GM18951 (cell line): ENCODE results near the gene CLDN9.

Experiments used
- POLR2A ChIP-seq: IDR thresholded peaks from 4 replicates; pipeline ENCODE4 v1.6.1; 2011; ENCODE audit warnings: mild to moderate bottlenecking; ENCODE audit not compliant: insufficient read length, insufficient read depth; ENCODE audit errors: extremely low read depth
- in situ Hi-C: fragments of 300-500 bp; cut with MboI; formaldehyde crosslinking; loops from one replicate; pipeline ENCODE4 v1.12.0; 2022; ENCODE audit warnings: low sequenced_read_pairs, mixed read lengths, inconsistent platforms; ENCODE audit not compliant: unreplicated experiment

Gene CLDN9

GRCh38 chr16:3022208-3022683 is 9.5 kb downstream of the CLDN9 start:
- in situ Hi-C loops: no loop called here
- TF ChIP-seq POLR2A: no peak

- in situ Hi-C loops: no loop called here
Measured at GRCh38 chr16:3022684-3023414, 10.1 kb downstream of the CLDN9 start.

GRCh38 chr16:3023415-3023668 is 10.6 kb downstream of the CLDN9 start:
- in situ Hi-C loops: no loop called here
- TF ChIP-seq POLR2A: no peak

More at GRCh38 chr16:3022684-3023414, 10.1 kb downstream of the CLDN9 start:
- no peak for TF ChIP-seq POLR2A

GRCh38 chr16:3023669-3024478 is 11.2 kb downstream of the CLDN9 start, which contains the start of the genes HCFC1R1 and THOC6:
TSS of gene HCFC1R1 (minus strand) at chr16:3023942. CDS start at chr16:3023941, 1 bp downstream.
TSS of gene THOC6 (plus strand) at chr16:3024035. CDS start at chr16:3024327, 292 bp downstream.
- in situ Hi-C loops: no loop called here

GRCh38 chr16:3025032-3026002 is 12.6 kb downstream of the CLDN9 start:
- no peak for TF ChIP-seq POLR2A
- in situ Hi-C loops: no loop called here

More at GRCh38 chr16:3023669-3024478, 11.2 kb downstream of the CLDN9 start, which contains the start of the genes HCFC1R1 and THOC6:
- peak; percentile 90 for TF ChIP-seq POLR2A

- no peak for TF ChIP-seq POLR2A
- in situ Hi-C loops: no loop called here
Measured at GRCh38 chr16:3026003-3026378, 13.3 kb downstream of the CLDN9 start.

- in situ Hi-C loops: no loop called here
- no peak for TF ChIP-seq POLR2A
Measured at GRCh38 chr16:3026609-3027488, 14.1 kb downstream of the CLDN9 start.

- in situ Hi-C loops: no loop called here
- TF ChIP-seq POLR2A: no peak
Measured at GRCh38 chr16:3027489-3027795, 14.7 kb downstream of the CLDN9 start.

- in situ Hi-C loops: no loop called here
- peak; percentile 8 for TF ChIP-seq POLR2A
Measured at GRCh38 chr16:3027983-3028715, 15.4 kb downstream of the CLDN9 start.

GRCh38 chr16:3028716-3029319 is 16.1 kb downstream of the CLDN9 start:
- in situ Hi-C loops: no loop called here
- no peak for TF ChIP-seq POLR2A

GRCh38 chr16:3029491-3030221 is 16.9 kb downstream of the CLDN9 start:
- TF ChIP-seq POLR2A: no peak
- in situ Hi-C loops: no loop called here
